22Rv1 (cell line): Measurements from ENCODE around the gene BNC2.

Experiments used
- CTCF ChIP-seq: fragments of 450-650 bp; IDR thresholded peaks from 2 replicates; pipeline ENCODE4 v1.5.1; 2017; ENCODE audit warnings: mild to moderate bottlenecking
- ZFX ChIP-seq: fragments of 450-650 bp; IDR thresholded peaks from 2 replicates; pipeline ENCODE4 v1.6.1; 2017; ENCODE audit warnings: antibody characterized with exemption, borderline replicate concordance

DNA sequence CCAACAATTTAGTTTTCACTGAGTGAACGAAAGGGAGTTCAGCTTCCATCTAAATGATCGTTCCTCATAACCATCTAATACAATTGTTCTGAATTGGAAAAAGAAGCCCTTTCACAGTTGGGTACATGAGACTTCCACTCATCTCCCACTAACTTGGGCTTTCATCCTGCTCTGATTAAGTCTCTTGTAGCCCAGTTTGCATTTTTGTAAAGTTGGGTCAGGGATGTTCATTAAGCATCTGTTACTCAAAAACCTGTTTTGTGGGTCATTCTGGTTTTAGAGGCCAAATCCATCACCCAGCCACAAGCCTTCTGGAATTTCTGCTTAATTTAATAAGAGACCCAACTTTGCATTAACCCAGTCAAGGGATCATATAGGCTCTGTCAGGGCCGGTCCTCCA lies 385.3 kb downstream of the BNC2 start:
- TF ChIP-seq CTCF = no peak
- no peak for TF ChIP-seq ZFX
